ENCODE measurements around the gene MAP1LC3A.
A peak's percentile ranks its signal among the peaks of the same experiment; 100 is the strongest.

The MAP1LC3A gene

DNA sequence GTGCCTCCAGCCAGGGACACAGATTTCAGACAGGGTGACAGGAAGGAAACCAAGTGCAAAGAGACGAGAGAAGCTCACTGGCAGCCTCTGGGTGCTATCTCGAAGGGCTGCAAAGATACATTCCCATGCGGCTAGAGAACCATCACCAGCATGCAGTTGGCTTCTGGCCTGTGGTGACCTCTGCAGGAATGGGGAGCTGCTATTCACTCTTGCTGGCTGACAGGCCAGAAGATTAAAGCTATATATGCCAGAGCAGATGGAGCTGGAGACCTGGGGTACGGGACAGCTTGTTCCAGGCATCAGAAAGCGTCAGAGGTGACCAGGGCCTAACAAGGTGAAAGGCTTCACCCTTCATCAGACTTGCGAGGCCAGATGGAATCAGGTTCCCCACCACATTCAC is 20.0 kb downstream of the MAP1LC3A start:
- no peak for DNase-seq

DNA sequence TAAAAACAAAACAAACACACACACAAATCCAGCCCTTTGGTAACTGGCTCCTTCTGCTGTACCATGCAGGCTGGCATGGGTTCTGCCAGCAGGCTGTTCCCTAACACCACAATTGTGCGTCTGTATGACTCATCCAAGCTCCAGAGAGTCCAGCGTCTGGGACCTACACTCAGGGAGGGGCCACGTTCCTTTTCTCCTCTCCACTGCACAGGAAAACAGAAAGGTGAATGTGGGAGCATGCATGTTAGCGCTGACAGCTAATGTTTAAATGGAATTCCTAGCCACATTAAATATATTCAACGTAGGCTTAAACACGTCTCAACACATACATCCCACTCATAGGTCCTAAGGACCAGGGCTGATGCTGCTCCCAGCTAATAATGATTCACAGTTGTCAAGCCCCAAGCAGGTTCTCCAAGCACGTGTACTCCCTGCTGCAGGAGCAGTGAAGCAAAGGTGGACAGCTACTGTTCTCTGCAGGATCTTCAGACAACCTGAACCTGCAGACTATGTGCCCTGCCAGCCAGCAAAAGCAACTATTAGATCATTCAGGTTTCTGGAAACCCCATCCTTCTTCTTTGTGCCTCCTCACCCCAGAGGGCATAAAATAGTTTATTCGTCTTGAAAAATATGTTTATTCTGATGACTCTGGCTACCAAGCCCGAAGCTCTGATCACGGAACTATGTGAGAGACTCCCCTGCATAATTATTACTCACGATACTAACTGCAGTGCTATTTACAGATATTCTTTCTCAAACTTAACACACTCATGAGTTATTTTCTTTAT is 20.9 kb downstream of the MAP1LC3A start:
- DNase-seq = peak; percentile 65

DNA sequence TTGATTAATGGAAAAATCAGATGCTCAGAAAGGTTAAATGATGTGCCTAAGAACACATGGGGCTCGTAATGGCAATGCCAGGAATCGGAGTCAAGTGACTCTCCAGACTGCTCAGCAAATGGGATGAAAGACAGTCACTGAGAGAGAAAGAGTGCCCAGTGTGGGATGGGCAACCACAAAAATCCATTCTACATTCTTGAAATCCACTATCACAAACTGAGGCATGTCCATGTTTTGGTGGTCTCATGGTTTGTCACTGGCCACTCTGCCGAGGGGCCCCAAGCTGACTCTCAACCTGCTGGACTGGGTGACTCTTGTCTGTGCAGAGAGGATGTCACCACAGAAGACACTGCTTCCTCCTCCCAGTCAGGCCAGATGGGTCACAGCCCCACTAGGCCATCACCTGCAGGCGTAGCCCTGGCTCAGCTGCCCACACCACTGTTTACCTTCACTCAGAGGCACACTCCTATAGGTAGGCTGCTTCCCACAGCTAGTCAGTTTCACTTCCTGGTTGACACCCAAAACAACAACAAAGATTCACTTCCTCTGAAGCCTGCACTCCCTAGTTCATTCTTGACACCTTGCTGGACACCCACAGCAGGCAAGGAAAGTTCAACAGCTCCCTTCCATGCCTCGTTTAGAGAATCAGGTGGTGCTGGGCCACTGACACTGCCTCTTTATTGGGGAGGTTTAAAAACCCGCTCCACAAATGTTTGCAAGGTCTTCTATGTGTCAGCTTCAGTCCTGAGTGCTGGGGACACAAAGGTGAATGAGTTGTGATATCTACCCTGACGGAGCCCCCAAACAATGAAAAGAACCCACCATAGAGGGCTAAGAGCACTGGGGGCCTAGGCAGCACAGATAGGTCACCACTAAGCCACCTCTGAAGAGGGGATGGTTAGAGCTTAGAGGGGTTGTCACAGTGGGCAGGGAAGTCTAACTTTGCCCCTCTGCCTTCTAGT is 21.7 kb downstream of the MAP1LC3A start:
- peak; percentile 54 for DNase-seq

DNA sequence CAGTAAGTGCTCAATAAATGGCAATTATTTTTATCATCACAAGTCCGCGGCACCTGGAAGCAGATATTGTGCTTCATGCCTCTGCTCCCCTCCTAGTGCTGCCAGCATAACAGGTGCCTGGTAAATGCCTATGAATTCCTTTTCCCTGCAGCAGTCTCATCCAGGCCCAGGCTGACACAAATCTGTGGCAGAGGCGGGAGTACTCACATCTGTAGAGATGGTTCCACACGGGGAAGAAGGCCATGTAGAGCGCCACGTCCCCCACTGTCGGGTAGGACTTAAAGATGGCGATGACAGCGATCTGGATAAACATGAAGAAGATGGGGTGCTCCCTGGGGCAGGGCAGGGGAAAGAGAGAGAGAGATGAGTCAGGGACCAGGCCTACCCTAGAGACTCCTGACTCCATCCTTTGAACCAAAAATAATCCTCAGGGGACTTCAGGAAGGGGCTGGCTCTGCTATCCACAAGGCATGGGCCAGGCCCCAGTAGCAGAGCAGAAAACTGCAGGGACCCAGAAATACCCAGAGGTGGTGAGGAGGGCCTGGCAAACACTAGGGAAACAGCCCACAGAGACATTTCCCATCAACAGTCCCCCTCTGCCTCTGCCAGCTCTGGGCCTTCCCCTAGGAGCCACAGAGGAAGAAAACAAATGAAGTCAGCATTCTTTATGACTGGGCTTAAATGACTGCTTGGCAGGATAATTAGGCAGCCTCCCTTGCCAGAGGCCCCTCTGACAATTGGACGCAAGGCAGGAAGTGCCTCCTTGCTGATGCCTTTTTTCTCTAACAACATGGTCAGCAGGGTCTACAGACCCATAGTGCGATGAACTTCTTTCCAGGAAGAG is 23.0 kb downstream of the MAP1LC3A start:
- DNase-seq = peak; percentile 59

DNA sequence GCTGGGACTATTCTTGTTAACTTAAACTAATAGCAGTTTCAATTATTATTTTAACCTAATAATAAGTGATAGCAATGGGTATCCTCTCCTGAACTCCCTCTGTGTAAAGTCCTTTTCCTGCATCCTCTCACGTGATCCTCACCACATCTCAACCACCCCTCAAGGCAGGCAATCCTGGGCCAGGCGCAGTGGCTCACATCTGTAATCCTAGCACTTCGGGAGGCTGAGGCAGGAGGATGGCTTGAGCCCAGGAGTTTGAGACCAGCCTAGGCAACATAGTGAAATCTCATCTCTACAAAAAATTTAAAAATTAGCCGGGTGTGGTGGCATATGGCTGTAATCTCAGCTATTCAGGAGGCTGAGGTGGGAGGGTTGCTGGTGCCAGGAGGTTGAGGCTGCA is 23.7 kb downstream of the MAP1LC3A start:
- no peak for DNase-seq

DNA sequence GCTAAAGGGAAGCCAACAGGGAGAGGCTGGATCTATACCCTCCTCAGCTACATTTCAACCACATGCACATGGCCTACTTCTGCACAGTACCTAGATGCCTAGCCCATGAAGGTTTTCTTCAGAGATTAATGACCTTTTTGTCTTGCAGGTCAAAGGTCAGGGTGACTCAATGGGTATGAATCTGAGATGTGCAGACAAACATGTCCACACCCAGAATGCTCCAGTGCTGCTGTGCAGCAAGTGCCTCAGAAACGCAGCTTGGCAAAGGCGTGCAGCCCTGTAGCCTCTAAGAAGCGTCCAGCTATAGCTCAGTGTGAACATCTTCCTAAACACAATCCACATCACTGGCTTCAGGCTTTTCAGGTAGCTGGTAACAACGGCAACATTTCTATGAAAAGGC is 24.4 kb downstream of the MAP1LC3A start:
- DNase-seq = no peak

DNA sequence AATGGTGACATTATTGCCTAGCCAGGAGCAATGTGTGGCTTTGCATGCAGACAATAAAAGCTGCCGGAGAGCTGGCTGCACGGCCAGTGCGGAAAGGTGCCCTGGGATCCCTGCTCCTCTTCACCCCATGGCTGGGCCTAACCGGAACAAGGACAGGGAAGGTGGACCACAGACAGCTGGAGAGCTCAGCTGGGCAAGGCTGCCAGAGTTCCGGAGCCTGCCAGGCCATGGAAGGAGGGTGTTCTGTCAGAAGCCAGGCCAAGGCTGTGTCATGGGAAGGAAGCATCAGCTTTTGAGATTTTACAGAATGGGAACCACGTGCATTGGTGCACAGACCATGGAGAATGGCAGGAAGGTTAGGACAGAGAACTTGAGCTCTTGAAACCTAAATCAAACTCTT is 25.0 kb downstream of the MAP1LC3A start:
- DNase-seq = no peak

DNA sequence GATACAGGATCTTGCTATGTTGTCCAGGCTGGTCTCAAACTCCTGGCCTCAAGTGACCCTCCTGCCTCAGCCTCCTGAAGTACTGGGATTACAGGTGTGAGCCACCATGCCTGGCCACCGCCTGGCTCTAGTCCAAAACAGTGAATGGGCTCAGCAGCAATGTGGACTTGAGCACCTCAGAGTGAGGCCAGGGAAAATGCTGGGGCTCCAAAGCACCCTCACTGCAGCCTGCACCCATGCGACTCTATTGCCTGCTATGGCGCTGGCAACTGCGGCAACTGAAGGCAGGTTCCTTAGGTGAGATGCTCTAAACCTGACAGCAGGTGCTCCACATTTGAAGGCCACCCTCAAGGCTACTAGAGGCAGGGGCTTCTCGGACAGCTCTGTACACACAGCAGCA is 26.5 kb downstream of the MAP1LC3A start:
- DNase-seq = no peak

DNA sequence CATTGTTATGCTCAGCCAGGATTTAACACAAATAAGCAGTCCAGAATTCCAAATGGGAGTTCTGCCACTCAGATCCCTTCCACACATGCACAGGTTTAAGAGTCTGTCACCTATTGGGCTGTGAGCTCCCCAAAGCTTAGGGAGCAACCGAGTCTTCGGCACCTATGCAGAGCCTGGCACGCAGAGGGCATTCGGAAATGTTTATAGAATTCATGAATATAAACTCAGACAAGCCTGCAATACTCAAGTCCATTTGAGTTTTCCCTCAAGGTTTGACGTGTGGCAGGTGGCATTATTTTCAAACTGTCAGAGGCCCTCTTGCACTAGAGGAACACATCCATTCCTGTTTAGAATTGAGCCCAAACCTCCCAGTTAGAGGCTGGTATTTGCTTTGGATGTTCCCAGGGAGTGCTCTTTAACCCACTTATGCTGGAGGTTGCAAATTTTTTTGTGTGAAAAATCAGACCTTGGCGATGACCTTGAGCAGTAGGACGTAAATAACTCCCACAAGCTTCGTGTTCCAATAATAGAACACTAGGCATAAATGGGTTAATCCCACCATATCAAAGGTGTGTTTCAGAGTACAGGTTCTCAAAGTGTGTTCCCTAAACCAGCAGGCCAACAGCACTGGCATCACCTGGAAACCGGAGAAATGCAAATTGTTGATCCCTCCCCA is 28.1 kb downstream of the MAP1LC3A start:
- DNase-seq = no peak

DNA sequence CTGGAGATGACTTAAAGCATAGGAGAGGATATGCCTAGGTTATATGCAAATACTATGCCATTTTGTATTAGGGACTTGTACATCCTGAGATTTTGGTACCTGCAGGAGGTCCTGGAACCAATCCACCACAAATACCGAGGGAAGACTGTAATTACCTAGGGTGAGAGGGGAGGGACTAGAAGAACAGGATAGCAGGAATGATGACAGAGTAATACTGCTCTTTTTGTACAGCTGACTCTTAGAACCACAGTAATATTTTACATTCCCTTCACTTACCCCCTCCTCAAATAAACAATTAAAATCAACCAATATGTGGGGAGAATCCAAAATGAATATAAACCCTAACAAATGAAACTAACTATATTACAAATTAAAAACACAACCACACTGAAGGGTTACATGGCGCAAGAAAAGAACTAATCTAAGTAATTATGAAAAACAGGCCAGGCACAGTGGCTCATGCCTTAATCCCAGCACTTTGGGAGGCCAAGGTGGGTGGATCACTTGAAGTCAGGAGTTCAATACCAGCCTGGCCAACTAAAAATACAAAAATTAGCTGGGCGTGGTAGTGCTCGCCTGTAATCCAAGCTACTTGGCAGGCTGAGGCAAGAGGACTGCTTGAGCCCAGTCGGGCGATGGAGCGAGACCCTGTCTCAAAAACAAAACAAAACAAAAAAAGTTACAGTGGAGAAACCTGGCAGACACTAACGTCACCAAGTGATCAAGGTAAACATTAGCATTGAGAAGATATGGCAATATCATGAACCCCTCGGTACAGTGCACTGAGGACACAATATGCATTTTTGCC is 37.1 kb downstream of the MAP1LC3A start:
- DNase-seq = no peak

DNA sequence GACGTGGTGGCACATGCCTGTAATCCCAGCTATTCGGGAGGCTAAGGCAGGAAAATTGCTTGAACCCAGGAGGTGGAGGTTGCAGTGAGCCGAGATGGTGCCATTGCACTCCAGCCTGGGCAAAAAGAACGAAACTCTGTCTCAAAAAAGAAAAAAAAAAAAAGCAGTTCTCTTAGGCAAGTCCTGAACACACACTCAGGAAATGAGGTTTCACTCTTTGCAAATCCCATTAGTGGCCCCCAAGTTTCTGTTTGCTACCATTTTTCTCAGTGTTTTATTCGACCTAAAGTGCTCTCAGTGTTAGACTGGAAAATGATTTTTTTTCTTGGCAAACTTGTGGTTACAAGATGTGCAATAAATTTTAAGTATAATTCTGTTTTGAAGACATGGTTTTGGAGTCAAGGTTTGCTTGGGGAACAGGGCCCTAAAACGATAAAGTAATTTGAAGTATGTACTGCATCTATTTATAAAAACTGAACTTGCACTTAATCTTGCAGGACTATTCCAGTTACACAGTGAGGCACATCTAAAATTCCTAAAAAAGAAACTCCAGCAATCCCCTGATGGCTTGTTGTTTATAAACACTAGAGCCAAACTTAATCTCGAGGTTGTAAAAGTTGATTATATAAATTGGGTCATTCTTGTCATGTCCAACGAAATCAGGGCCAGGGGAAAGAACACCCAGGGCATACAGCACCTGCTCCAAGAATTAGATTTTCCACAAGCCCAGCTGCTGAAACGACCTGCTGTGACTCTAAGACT is 42.6 kb downstream of the MAP1LC3A start:
- DNase-seq = no peak

DNA sequence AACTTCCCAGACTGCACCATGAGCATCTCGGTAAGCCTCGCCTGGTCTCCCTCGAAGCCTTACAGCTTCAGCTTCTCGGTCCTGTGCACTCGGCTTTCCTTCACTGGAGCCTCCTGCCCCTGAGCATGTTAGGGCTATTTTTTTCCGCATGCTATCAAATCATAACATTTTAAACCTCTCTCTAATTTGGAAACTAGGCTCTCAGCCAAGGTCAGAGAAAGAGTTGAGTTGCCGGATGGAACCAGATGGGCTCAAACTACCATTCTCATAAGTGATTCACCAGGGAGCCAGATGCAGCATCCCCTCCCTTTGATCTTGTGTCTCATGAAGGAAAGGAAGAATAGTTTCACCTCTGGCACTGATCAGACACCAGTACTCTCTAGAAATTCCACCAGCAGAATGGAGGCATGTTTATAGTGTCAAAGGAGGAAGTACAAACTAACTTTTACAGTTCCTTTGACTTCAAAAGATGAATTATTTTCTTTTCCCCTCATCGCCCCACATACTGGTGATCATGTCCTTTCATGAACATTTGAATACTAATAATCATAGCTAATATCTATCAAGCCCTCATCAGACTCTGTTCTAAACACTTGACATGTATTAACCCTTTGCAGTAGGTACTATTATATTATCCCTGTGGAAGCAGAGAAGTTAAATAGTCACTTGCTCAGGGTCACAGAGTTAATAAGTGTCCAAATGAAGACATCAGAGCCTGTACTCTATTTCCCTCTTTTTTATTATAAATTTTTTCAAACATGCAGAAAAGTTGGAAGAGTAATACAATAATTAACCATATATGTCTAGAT is 46.7 kb downstream of the MAP1LC3A start:
- DNase-seq = no peak

DNA sequence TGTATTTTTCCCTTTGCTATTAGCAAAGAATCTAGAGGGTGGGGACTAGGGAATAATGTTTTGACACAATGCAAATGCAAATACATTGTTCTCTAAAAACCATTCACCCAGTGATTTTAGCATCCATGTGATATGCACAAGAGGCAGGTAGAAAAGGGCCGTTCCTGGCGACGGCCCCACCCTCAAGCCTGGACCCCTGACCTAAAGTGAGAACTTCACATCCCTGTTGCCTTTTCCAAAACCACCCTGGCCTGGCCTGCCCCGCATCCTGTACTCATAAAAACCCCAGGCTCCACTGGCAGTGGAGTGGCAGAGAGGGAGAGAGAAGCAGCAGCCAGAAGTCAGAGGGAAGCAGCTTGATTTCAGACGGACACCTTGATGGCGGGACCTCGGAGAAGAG is 48.5 kb downstream of the MAP1LC3A start:
- no peak for DNase-seq

Measured in inflammatory macrophage treated with lipopolysaccharide for 4 hours (primary cell).